Measurements from ENCODE around the gene C8G. TPM values are rescaled to one million over a fixed set of nuclear protein-coding genes. Genes with fewer than 3 reads are reported as not detected.
A peak's percentile ranks its signal among the peaks of the same experiment; 100 is the strongest.

Gene C8G
- total RNA-seq, 1 donor from 2014 or later = 1.1 TPM

DNA sequence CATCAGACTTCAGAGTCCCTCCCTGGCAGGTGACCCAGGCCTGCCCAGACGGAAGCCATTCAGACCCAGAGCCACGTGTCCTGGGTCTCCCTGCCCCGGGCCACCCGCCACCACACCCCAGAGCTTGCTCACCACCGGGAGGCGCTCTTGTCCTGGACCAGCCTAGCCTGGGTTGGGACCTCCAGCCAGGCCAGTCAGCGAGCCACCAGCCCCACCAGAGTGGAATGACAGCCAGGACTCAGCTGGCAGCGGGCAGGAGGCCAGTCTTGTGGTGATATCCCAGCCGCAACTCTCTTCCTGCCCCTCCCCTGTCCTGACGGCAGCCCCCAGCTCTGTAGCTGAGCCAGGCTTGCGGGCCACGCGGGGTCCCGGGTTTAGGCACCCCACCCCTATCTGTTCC, 30.6 kb downstream of the C8G start:
- H3K4me1 ChIP-seq = peaks cover 30% of the 10 kb centered on the region
- DNase-seq = no peak
- ATAC-seq = peak; percentile 7
- H3K27me3 ChIP-seq = no peaks in the 10 kb centered on the region
- H3K36me3 ChIP-seq = no peaks in the 10 kb centered on the region
- no peaks in the 10 kb centered on the region for H3K9me3 ChIP-seq
- H3K27ac ChIP-seq = peak overlapping the region; percentile 58
- TF ChIP-seq CTCF (IDR thresholded peaks at IDR 0.05) = peak; percentile 45
- H3K4me3 ChIP-seq = peak overlapping the region; percentile 23
- intact Hi-C loops (cut with DNase I) = no loop called here

DNA sequence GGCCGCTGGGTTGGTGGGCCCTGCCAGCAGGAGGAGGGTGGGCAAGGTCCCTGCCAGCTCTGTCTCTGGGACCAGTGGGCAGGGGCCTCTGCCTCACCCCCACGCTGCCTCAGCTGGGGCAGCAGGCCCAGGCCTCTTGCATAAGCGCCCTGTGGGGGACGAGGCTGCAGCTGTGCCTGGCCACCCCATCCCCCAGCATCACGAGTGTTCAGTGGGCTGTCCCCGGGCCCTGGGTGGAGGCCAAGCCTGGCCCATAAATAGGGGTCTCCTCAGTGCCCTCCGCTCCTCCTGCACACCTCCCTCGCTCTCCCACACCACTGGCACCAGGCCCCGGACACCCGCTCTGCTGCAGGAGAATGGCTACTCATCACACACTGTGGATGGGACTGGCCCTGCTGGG, 32.2 kb downstream of the C8G start, which contains the start of gene PTGDS:
PTGDS (plus strand) TSS at position 282 of the 400 bp plus-strand sequence; CDS start at position 357, 75 bp downstream.
- ATAC-seq (no peak), DNase-seq (no peak)
- H3K4me3 ChIP-seq = peak within 1 kb of the TSS; percentile 55
- no peaks in the 10 kb centered on the region for H3K9me3 ChIP-seq
- no peaks in the 10 kb centered on the region for H3K27me3 ChIP-seq
- intact Hi-C loops (cut with DNase I) = no loop called here
- H3K4me1 ChIP-seq = peaks cover 32% of the 10 kb centered on the region
- H3K27ac ChIP-seq = peak within 1 kb of the TSS; percentile 70
- no peak for TF ChIP-seq CTCF (IDR thresholded peaks at IDR 0.05)
- no peaks in the 10 kb centered on the region for H3K36me3 ChIP-seq

DNA sequence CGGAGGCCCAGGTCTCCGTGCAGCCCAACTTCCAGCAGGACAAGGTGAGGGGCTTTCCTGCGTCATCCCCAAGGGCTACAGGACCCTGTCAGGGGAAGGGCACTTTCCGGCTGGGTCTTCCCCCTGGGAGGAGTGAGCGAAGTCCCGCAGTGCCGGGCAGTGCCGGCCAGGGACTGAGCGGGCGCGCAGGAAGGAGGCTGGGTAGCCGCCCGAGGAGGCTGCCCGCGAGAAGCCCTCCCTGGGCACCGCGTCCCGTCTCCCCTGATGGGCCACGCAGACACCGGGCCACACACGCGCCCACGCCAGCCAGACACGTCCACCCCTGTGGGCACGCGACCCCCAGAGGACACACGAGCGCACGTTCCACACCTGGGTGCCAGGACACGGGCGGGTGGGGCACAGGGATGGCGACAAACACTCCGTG, 32.6 kb downstream of the C8G start:
- peak overlapping the region; percentile 70 for H3K27ac ChIP-seq
- DNase-seq (no peak), ATAC-seq (no peak)
- H3K9me3 ChIP-seq = no peaks in the 10 kb centered on the region
- no peaks in the 10 kb centered on the region for H3K27me3 ChIP-seq
- peaks cover 34% of the 10 kb centered on the region for H3K4me1 ChIP-seq
- no peaks in the 10 kb centered on the region for H3K36me3 ChIP-seq
- H3K4me3 ChIP-seq = peak overlapping the region; percentile 55
- intact Hi-C loops (cut with DNase I) = no loop called here
- TF ChIP-seq CTCF (IDR thresholded peaks at IDR 0.05) = no peak

- Histone ChIP-seq H3K36me3 (no peaks in the 10 kb centered on the region), H3K9me3 (no peaks in the 10 kb centered on the region), H3K4me1 (peaks cover 34% of the 10 kb centered on the region), H3K27ac (peak overlapping the region; percentile 70), H3K4me3 (peak overlapping the region; percentile 55), H3K27me3 (no peaks in the 10 kb centered on the region)
- intact Hi-C loops (cut with DNase I) = no loop called here
- peak; percentile 72 for ATAC-seq
- TF ChIP-seq CTCF (IDR thresholded peaks at IDR 0.05) = no peak
- DNase-seq = peak; percentile 88
Observed at GRCh38 chr9:136978073-136978864, 33.2 kb downstream of the C8G start.

GRCh38 chr9:136978865-136979544, 34.0 kb downstream of the C8G start:
- intact Hi-C loops (cut with DNase I) = no loop called here
- no peak for ATAC-seq
- Histone ChIP-seq H3K4me3 (no peak overlapping the region), H3K9me3 (no peaks in the 10 kb centered on the region), H3K27me3 (no peaks in the 10 kb centered on the region), H3K36me3 (no peaks in the 10 kb centered on the region), H3K4me1 (peaks cover 34% of the 10 kb centered on the region), H3K27ac (no peak overlapping the region)
- DNase-seq = no peak
- TF ChIP-seq CTCF (IDR thresholded peaks at IDR 0.05) = no peak
